Measurements from ENCODE around the gene CCL20.

DNA sequence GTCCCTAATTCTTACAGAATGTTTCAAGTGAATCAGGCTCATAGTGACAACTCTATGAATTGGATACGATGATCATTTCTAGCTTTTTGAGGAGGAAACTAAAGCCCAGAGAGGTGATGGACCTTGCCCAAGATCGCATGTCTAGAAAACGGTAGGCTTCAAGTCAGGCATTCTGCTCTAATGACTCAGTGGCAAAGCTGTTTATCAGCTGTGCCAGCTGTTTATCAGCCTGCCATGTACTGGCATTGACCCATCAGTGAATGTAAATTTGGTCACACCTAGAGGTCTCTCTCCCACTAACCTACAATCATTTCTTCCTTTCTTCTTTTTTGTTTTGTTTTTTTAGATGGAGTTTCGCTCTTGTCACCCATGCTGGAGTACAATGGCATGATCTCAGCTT lies 51.6 kb downstream of the CCL20 start:
- TF ChIP-seq, protein P1, sequence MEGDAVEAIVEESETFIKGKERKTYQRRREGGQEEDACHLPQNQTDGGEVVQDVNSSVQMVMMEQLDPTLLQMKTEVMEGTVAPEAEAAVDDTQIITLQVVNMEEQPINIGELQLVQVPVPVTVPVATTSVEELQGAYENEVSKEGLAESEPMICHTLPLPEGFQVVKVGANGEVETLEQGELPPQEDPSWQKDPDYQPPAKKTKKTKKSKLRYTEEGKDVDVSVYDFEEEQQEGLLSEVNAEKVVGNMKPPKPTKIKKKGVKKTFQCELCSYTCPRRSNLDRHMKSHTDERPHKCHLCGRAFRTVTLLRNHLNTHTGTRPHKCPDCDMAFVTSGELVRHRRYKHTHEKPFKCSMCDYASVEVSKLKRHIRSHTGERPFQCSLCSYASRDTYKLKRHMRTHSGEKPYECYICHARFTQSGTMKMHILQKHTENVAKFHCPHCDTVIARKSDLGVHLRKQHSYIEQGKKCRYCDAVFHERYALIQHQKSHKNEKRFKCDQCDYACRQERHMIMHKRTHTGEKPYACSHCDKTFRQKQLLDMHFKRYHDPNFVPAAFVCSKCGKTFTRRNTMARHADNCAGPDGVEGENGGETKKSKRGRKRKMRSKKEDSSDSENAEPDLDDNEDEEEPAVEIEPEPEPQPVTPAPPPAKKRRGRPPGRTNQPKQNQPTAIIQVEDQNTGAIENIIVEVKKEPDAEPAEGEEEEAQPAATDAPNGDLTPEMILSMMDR (tag by site-specific recombination; IDR thresholded peaks at IDR 0.05): no peak
- TF ChIP-seq ZNF274 (IDR thresholded peaks at IDR 0.05; ENCODE audit: low read length) (no peak), ZNF274 (tag by site-specific recombination; IDR thresholded peaks at IDR 0.05; ENCODE audit: borderline replicate concordance) (no peak), ZNF335 (tag by site-specific recombination; conservative IDR thresholded peaks at IDR 0.05) (no peak), ZNF211 (tag by site-specific recombination; IDR thresholded peaks at IDR 0.05; ENCODE audit: low read depth) (no peak), ZNF37A (tag by site-specific recombination; IDR thresholded peaks at IDR 0.05) (no peak), SETDB1 (IDR thresholded peaks at IDR 0.05; ENCODE audit: insufficient read length, low read length) (no peak)
- TF ChIP-seq, protein P2, sequence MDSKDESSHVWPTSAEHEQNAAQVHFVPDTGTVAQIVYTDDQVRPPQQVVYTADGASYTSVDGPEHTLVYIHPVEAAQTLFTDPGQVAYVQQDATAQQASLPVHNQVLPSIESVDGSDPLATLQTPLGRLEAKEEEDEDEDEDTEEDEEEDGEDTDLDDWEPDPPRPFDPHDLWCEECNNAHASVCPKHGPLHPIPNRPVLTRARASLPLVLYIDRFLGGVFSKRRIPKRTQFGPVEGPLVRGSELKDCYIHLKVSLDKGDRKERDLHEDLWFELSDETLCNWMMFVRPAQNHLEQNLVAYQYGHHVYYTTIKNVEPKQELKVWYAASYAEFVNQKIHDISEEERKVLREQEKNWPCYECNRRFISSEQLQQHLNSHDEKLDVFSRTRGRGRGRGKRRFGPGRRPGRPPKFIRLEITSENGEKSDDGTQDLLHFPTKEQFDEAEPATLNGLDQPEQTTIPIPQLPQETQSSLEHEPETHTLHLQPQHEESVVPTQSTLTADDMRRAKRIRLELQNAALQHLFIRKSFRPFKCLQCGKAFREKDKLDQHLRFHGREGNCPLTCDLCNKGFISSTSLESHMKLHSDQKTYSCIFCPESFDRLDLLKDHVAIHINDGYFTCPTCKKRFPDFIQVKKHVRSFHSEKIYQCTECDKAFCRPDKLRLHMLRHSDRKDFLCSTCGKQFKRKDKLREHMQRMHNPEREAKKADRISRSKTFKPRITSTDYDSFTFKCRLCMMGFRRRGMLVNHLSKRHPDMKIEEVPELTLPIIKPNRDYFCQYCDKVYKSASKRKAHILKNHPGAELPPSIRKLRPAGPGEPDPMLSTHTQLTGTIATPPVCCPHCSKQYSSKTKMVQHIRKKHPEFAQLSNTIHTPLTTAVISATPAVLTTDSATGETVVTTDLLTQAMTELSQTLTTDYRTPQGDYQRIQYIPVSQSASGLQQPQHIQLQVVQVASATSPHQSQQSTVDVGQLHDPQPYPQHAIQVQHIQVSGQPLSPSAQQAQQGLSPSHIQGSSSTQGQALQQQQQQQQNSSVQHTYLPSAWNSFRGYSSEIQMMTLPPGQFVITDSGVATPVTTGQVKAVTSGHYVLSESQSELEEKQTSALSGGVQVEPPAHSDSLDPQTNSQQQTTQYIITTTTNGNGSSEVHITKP (tag by site-specific recombination; IDR thresholded peaks at IDR 0.05): no peak
